Fibroblast of lung (primary cell): ENCODE measurements around the gene GPR3. TPM values are rescaled to one million over a fixed set of nuclear protein-coding genes. Genes with fewer than 3 reads are reported as not detected.

Experiments used
- DNase-seq, 2 donors: peaks; one replicate each; pipeline versions ENCODE4 v3.0.0 to v3.0.0-alpha.2; 2010; ENCODE audit warnings: low read depth in 2 of 2
- H2AFZ ChIP-seq: 2 replicates; pipeline ENCODE4 v1.5.1; 2012; ENCODE audit warnings: low read length, control low read depth, inconsistent platforms
- H3K27ac ChIP-seq: 2 replicates; pipeline ENCODE4 v1.5.1; 2011; ENCODE audit warnings: low read length, control low read depth; ENCODE audit not compliant: insufficient read depth
- H3K27me3 ChIP-seq: 2 replicates; pipeline ENCODE4 v1.5.1; 2011; ENCODE audit warnings: mild to moderate bottlenecking, low read length; ENCODE audit not compliant: control insufficient read depth, insufficient read depth
- H3K36me3 ChIP-seq: 2 replicates; pipeline ENCODE4 v1.5.1; 2011; ENCODE audit warnings: low read length; ENCODE audit not compliant: control insufficient read depth, insufficient read depth
- H3K4me1 ChIP-seq: 2 replicates; pipeline ENCODE4 v1.5.1; 2011; ENCODE audit warnings: low read length; ENCODE audit not compliant: control insufficient read depth, insufficient read depth; ENCODE audit errors: extremely low read depth
- H3K4me2 ChIP-seq: 2 replicates; pipeline ENCODE4 v1.5.1; 2011; ENCODE audit warnings: low read length, control low read depth; ENCODE audit not compliant: insufficient read depth; ENCODE audit errors: extremely low read depth
- H3K4me3 ChIP-seq, 4 experiments: fragments of 200-600 bp in 1 of 4; sonication (generic) in 1 of 4; replicated peaks in 1 of 4; 2 replicates each; pipeline ENCODE4 v1.5.1; 2011 to 2016; ENCODE audit warnings: low read length in 4 of 4, low read depth in 3 of 4, mild to moderate bottlenecking in 3 of 4, control low read depth in 2 of 4, inconsistent platforms in 1 of 4, mixed read lengths in 1 of 4; ENCODE audit not compliant: insufficient read depth in 1 of 4; ENCODE audit errors: control extremely low read depth in 1 of 4
- H3K79me2 ChIP-seq: 2 replicates; pipeline ENCODE4 v1.5.1; 2012; ENCODE audit warnings: mild to moderate bottlenecking, low read length, inconsistent platforms; ENCODE audit not compliant: control insufficient read depth, insufficient read depth
- H3K9ac ChIP-seq: 2 replicates; pipeline ENCODE4 v1.5.1; 2011; ENCODE audit warnings: mild to moderate bottlenecking, low read length, control low read depth; ENCODE audit not compliant: insufficient read depth
- H3K9me3 ChIP-seq: 2 replicates; pipeline ENCODE4 v1.5.1; 2012; ENCODE audit warnings: low read depth, low read length; ENCODE audit not compliant: control insufficient read depth, insufficient read depth
- H4K20me1 ChIP-seq: 2 replicates; pipeline ENCODE4 v1.5.1; 2011; ENCODE audit warnings: low read length; ENCODE audit not compliant: control insufficient read depth, insufficient read depth; ENCODE audit errors: extremely low read depth
- EZH2 ChIP-seq: IDR thresholded peaks from 2 replicates; pipeline ENCODE4 v1.5.1; 2012; ENCODE audit warnings: low read length, control low read depth, mild to moderate bottlenecking; ENCODE audit errors: missing control alignments
- polyA plus RNA-seq, 2 donors: library from polyadenylated mRNA; depleted of rRNA in 1 of 2; stranded (reverse) in 1 of 2; unstranded in 1 of 2; fragments of >200 nt; gene quantifications; 2 replicates each; pipeline ENCODE4 v1.2.1, GENCODE V29; 2011 to 2012; ENCODE audit warnings: missing spikeins in 1 of 2
- total RNA-seq: library from RNA; depleted of rRNA; stranded (reverse); fragments of >200 nt; gene quantifications from 2 replicates; pipeline ENCODE4 v1.2.1, GENCODE V29; 2014
- TF ChIP-seq, protein P1 (sequence below), 2 donors: IDR thresholded peaks in 1 of 2; conservative IDR thresholded peaks in 1 of 2; 1 replicate in 1 of 2; 2 replicates in 1 of 2; pipeline ENCODE4 v1.5.1; 2011 to 2012; ENCODE audit warnings: low read length in 2 of 2, control low read depth in 1 of 2, inconsistent platforms in 1 of 2, low read depth in 1 of 2, mild to moderate bottlenecking in 1 of 2

GPR3 gene
- total and polyA plus RNA-seq, 2 donors (not counting 1 experiment from before 2014, with no cell fraction given), result 0.17 to 0.82 TPM

DNA sequence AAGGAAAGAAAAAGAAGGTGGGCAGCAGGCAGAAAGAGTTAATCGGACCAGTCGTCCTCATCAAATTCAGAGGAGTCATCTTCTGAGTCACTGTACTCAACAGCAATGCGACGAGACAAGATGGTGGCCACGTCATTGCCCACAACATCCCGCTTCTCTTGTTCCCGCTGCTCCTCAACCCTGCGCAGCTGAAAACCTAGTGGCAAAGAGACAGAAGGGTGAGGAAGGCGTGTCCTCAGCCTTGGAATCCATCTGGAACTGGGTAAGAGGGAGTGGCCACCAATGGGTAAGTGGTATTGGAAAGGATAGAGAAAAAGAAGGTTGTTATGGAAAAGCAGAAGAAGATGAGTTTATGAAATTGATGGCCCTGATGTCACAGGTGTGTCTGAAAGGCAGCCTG is 15.7 kb downstream of the GPR3 start:
- no peaks in the 10 kb centered on the region for H3K27me3 ChIP-seq
- peaks cover 21% of the 10 kb centered on the region for H3K4me1 ChIP-seq
- no peak overlapping the region for H3K4me3 ChIP-seq
- no peaks in the 10 kb centered on the region for H3K79me2 ChIP-seq
- H3K9me3 ChIP-seq, result no peaks in the 10 kb centered on the region
- DNase-seq, result peak in 1 of 2 donors; percentile 78
- H3K4me2 ChIP-seq, result no peak overlapping the region
- H3K36me3 ChIP-seq, result peaks cover 12% of the 10 kb centered on the region
- no peak overlapping the region for H2AFZ ChIP-seq
- H3K27ac ChIP-seq, result no peak overlapping the region
- no peaks in the 10 kb centered on the region for H4K20me1 ChIP-seq
- no peak for TF ChIP-seq EZH2
- TF ChIP-seq, protein P1, sequence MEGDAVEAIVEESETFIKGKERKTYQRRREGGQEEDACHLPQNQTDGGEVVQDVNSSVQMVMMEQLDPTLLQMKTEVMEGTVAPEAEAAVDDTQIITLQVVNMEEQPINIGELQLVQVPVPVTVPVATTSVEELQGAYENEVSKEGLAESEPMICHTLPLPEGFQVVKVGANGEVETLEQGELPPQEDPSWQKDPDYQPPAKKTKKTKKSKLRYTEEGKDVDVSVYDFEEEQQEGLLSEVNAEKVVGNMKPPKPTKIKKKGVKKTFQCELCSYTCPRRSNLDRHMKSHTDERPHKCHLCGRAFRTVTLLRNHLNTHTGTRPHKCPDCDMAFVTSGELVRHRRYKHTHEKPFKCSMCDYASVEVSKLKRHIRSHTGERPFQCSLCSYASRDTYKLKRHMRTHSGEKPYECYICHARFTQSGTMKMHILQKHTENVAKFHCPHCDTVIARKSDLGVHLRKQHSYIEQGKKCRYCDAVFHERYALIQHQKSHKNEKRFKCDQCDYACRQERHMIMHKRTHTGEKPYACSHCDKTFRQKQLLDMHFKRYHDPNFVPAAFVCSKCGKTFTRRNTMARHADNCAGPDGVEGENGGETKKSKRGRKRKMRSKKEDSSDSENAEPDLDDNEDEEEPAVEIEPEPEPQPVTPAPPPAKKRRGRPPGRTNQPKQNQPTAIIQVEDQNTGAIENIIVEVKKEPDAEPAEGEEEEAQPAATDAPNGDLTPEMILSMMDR (conservative IDR thresholded peaks at IDR 0.05 in 1 of 2, IDR thresholded peaks at IDR 0.05 in 1 of 2; ENCODE audit: low read depth in 1 of 2, low read length in 2 of 2), result no peak
- no peak overlapping the region for H3K9ac ChIP-seq

DNA sequence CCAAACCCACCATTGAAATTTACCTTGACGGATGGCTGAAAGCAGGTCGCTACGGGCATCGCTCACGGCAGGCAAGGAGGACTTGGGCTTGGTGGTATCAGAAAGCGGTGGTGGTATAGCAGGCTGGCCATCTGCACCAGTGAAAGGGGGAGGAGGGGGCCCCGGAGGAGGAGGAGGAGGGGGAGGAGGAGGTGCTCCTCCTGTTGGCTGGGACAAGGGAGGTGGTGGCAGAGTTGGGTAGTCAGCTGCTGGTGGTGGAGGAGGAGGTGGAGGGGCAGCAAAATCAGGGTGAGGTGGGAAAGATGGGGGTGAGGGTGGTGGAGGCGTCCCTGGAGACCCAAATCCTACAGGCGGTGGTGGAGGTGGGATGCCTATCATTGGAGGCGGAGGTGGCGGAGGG is 17.2 kb downstream of the GPR3 start:
- Histone ChIP-seq H3K9ac (no peak overlapping the region), H3K27ac (no peak overlapping the region), H2AFZ (no peak overlapping the region), H3K27me3 (no peaks in the 10 kb centered on the region), H3K36me3 (peaks cover 19% of the 10 kb centered on the region), H3K9me3 (no peaks in the 10 kb centered on the region), H4K20me1 (no peaks in the 10 kb centered on the region), H3K4me3 (no peak overlapping the region), H3K4me1 (peaks cover 13% of the 10 kb centered on the region), H3K4me2 (no peak overlapping the region), H3K79me2 (no peaks in the 10 kb centered on the region)
- TF ChIP-seq EZH2, result no peak
- TF ChIP-seq, protein P1 (conservative IDR thresholded peaks at IDR 0.05 in 1 of 2, IDR thresholded peaks at IDR 0.05 in 1 of 2; ENCODE audit: low read depth in 1 of 2, low read length in 2 of 2), result no peak
- no peak for DNase-seq

DNA sequence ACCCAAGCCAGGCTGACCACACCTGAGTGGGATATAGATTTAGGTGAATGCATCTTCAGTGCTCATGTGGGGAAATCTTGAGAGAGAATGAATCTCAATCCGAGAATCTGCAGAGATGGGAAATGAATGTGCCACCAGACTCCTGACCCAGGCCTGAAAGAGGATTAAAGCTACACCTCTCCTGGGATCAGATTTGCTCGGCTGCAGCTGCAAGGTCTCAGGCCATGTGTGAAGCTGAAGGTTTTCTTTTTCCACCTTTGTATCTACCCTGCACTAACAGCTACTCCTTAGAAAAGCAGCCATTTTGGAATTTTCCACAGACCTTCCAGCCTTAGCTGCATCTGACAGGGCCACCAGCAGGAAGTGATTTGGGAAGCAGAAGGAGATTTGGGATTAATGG is 18.3 kb downstream of the GPR3 start:
- no peak for DNase-seq
- H3K9ac ChIP-seq, result no peak overlapping the region
- H3K27ac ChIP-seq, result no peak overlapping the region
- H3K4me2 ChIP-seq, result no peak overlapping the region
- H3K4me1 ChIP-seq, result peaks cover 2% of the 10 kb centered on the region
- no peaks in the 10 kb centered on the region for H3K79me2 ChIP-seq
- H2AFZ ChIP-seq, result no peak overlapping the region
- H3K4me3 ChIP-seq, result no peak overlapping the region
- no peaks in the 10 kb centered on the region for H4K20me1 ChIP-seq
- no peaks in the 10 kb centered on the region for H3K9me3 ChIP-seq
- no peaks in the 10 kb centered on the region for H3K27me3 ChIP-seq
- TF ChIP-seq EZH2, result no peak
- TF ChIP-seq, protein P1 (conservative IDR thresholded peaks at IDR 0.05 in 1 of 2, IDR thresholded peaks at IDR 0.05 in 1 of 2; ENCODE audit: low read depth in 1 of 2, low read length in 2 of 2), result no peak
- peaks cover 19% of the 10 kb centered on the region for H3K36me3 ChIP-seq
